Heart left ventricle (tissue), 16 donors: ENCODE data around the gene TRIM40. TPM values are rescaled to one million over a fixed set of nuclear protein-coding genes. Genes with fewer than 3 reads are reported as not detected.
A peak's percentile ranks its signal among the peaks of the same experiment; 100 is the strongest.

ENCODE experiments used
- ATAC-seq, 4 donors: fragments of 200-7000 bp; cut with Tn5 transposase; one replicate each; pipeline ENCODE4 v1.9.1; 2020 to 2022; ENCODE audit warnings: moderate library complexity in 4 of 4, mild to moderate bottlenecking in 3 of 4, moderate number of reproducible peaks in 1 of 4
- DNase-seq, 5 donors: peaks; one replicate each; pipeline ENCODE4 v3.0.0-alpha.2; 2020
- H3K27ac ChIP-seq, 12 donors: fragments of 200-600 bp; sonication (generic) in 4 of 12; one replicate each; pipeline versions ENCODE4 v1.5.0 to v1.8.0; 2016 to 2022; ENCODE audit warnings: mild to moderate bottlenecking in 2 of 12
- H3K27me3 ChIP-seq, 9 donors: fragments of 200-600 bp; sonication (generic) in 2 of 9; one replicate each; pipeline versions ENCODE4 v1.5.1 to v1.8.0; 2016 to 2022; ENCODE audit warnings: mild to moderate bottlenecking in 3 of 9
- H3K36me3 ChIP-seq, 9 donors: fragments of 200-600 bp; sonication (generic) in 2 of 9; one replicate each; pipeline versions ENCODE4 v1.5.0 to v1.8.0; 2018 to 2022; ENCODE audit warnings: mild to moderate bottlenecking in 2 of 9
- H3K4me1 ChIP-seq, 12 donors: fragments of 200-600 bp; sonication (generic) in 4 of 12; one replicate each; pipeline versions ENCODE4 v1.5.0 to v1.8.0; 2016 to 2022; ENCODE audit warnings: mild to moderate bottlenecking in 3 of 12
- H3K4me3 ChIP-seq, 12 donors: fragments of 200-600 bp; sonication (generic) in 4 of 12; one replicate each; pipeline versions ENCODE4 v1.5.0 to v1.8.0; 2017 to 2022; ENCODE audit warnings: mild to moderate bottlenecking in 9 of 12, moderate library complexity in 4 of 12
- H3K9me3 ChIP-seq, 12 donors: fragments of 200-600 bp; sonication (generic) in 4 of 12; one replicate each; pipeline versions ENCODE4 v1.5.0 to v1.8.0; 2016 to 2022; ENCODE audit warnings: mild to moderate bottlenecking in 1 of 12
- POLR2A ChIP-seq, 2 donors: fragments of 450-650 bp; IDR thresholded peaks; one replicate each; pipeline ENCODE4 v1.6.1; 2017; ENCODE audit warnings: antibody characterized with exemption in 2 of 2, mild to moderate bottlenecking in 2 of 2, moderate library complexity in 2 of 2
- WGBS, 4 donors: extraction: QIAGEN DNeasy Blood & Tissue Kit in 2 of 4; methylation state at CpG; one replicate each; pipeline versions ENCODE4 v1.1.5 to v1.1.7; 2013 to 2018; 5-methylcytosine and 5-hydroxymethylcytosine counted together
- intact Hi-C, 10 donors: fragments of 100-400 bp; cut with DNase I; formaldehyde crosslinking; loops; one replicate each; pipeline versions ENCODE4 v1.11.1 to v1.14.2; 2022
- polyA plus RNA-seq, 2 donors: library from polyadenylated mRNA; stranded (reverse); fragments of 200-250 nt; gene quantifications; one replicate each; pipeline ENCODE4 v1.2.3, GENCODE V29; 2013
- total RNA-seq, 9 donors: library from RNA; depleted of rRNA in 2 of 9; stranded (reverse); fragments of >200 nt in 2 of 9; fragmentation: NEBNext Ultra II Directional in 3 of 9; extraction: Animal tissue kit (Norgen Biotek cat#: 25700) in 3 of 9; gene quantifications; one replicate each; pipeline versions ENCODE4 v1.1.0 to v1.2.4, GENCODE V29; 2016 to 2023
- TF ChIP-seq, protein P1 (sequence below), 12 donors: fragments of 200-600 bp; sonication (generic) in 4 of 12; IDR thresholded peaks; one replicate each; pipeline versions ENCODE4 v1.5.0 to v1.8.0; 2018 to 2022; ENCODE audit warnings: antibody characterized with exemption in 12 of 12, mild to moderate bottlenecking in 5 of 12
- donor health status: ischemic (EF 13 %, LVEDD 7.1; RV severe dilation, severe dysfunction).
- donor health status: healthy with polysubstance abuse.
- donor health status: DM: no; HTN: yes; CAD: no.
- donor health status: DM: no; HTN: no; CAD: no.
- donor health status: ischemic (EF 25% LVEDD 6.9; RV normal size, moderate dysfunction).
- donor health status: ischemic (EF 25% LVEDD 5.7; RV mildly dilated, moderate dysfunction).
- donor health status: healthy.
- donor health status: DM: yes; HTN: yes; CAD: no.
- donor health status: ischemic (EF 35%, LVEDD 5.7; RV mildly dilated, moderate dysfunction).
- donor health status: nonischemic (EF 11% LVEDD 7.7; RV severe dilation, severe dysfunction).
- donor health status: DM: yes; HTN: yes; CAD: no.
- donor health status: PGD.
- donor health status: ischemic (EF 29% LVEDD 5.4; RV normal size, mild dysfunction).
- donor health status: nonischemic (EF 23%, LVEDD 6.1; RV moderate dilation, normal function).

The TRIM40 gene
- total and polyA plus RNA-seq, 11 donors: not detected

DNA sequence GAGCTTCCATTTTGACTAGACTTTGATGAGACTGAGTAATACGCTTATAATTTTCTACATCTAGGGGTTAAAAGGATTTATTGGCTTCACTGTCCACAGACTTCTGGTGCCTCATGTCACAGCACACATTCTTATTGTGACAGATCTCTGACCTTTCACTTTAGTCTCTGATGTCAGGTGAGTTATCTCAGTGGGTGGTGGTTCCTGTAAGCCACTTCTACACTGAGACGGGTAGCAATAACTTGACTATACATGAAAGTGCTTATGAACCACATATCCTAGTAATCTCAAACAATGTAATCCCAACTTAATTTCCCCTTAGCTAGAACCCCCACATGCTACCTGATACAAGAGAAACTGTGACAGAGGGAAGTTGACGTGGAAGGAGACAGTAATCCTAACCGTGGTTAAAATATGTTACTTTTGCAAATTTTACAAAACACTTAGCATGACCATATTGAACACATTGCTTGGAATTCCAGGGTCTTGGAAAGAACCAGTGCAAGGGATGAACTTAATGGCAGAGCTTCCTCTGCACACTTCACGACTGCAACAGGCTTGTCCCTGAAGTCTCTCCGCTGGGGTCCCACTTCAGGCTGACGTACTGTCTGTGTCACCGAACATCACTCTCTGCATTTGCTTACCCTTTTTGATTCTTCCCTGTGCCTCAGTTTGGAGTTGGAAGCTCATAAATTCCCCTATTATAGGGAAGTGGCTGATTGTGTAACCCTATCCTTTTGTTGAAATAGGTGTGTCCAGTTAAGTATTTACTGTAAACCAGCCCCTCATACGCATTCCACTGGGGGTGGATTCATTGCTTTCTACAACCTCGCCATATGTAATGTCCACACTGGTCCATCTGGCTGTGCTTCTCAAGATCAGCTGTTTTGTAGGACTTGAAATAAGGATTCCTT, 6.4 kb upstream of the TRIM40 start:
- H3K27me3 ChIP-seq: peaks cover 21 to 79% (median 43%) of the 10 kb centered on the region in 9 donors
- 69 to 78% (median 76%) methylated on average over 10 of the region's 10 CpGs for WGBS, 4 donors
- no peaks in the 10 kb centered on the region for H3K9me3 ChIP-seq
- H3K4me1 ChIP-seq: peaks cover 0 to 17% (median 4%) of the 10 kb centered on the region in 12 donors
- no peaks in the 10 kb centered on the region for H3K36me3 ChIP-seq
- no peak for TF ChIP-seq POLR2A (IDR thresholded peaks at IDR 0.05)
- TF ChIP-seq, protein P1, sequence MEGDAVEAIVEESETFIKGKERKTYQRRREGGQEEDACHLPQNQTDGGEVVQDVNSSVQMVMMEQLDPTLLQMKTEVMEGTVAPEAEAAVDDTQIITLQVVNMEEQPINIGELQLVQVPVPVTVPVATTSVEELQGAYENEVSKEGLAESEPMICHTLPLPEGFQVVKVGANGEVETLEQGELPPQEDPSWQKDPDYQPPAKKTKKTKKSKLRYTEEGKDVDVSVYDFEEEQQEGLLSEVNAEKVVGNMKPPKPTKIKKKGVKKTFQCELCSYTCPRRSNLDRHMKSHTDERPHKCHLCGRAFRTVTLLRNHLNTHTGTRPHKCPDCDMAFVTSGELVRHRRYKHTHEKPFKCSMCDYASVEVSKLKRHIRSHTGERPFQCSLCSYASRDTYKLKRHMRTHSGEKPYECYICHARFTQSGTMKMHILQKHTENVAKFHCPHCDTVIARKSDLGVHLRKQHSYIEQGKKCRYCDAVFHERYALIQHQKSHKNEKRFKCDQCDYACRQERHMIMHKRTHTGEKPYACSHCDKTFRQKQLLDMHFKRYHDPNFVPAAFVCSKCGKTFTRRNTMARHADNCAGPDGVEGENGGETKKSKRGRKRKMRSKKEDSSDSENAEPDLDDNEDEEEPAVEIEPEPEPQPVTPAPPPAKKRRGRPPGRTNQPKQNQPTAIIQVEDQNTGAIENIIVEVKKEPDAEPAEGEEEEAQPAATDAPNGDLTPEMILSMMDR (IDR thresholded peaks at IDR 0.05): no peak
- peak overlapping the region in 1 of 12 donors; percentile 2 for H3K4me3 ChIP-seq
- DNase-seq: no peak
- no peak overlapping the region for H3K27ac ChIP-seq
- intact Hi-C loops: loop anchor here in 9 of 10 donors (2.0 to 5.0 kb wide), 4 partner anchors 27 to 282 kb away; no protein-coding TSS in a partner anchor
- no peak for ATAC-seq

DNA sequence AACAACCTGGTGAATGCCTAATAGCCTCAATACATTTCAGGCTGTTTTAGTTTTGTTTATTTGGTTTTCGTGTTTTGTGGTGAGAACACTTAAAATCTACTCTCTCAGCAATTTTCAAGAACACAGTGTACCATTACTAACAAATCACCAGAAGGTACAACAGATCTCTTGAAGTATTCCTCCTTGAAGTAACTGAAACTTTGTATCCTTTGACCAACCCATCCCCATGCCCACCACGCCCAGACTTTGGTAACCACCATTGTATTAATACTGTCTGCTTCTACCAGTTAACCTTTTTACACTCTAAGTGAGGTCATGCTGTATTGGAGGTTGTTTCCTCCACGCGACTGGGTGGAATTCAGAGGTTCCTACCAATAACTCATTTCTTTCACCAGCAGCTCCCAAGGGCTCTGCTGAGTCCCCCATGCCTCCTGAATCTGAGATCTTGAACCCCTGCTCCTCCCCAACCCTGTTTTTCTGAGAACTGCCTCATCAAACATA, 5.7 kb upstream of the TRIM40 start:
- peaks cover 21 to 86% (median 46%) of the 10 kb centered on the region in 9 donors for H3K27me3 ChIP-seq
- H3K4me1 ChIP-seq: peaks cover 0 to 17% (median 4%) of the 10 kb centered on the region in 12 donors
- TF ChIP-seq POLR2A (IDR thresholded peaks at IDR 0.05): no peak
- TF ChIP-seq, protein P1 (IDR thresholded peaks at IDR 0.05): no peak
- DNase-seq (no peak), ATAC-seq (no peak)
- H3K36me3 ChIP-seq: no peaks in the 10 kb centered on the region
- no peaks in the 10 kb centered on the region for H3K9me3 ChIP-seq
- intact Hi-C loops: loop anchor here in 9 of 10 donors (2.0 to 5.0 kb wide), 4 partner anchors 27 to 283 kb away; no protein-coding TSS in a partner anchor
- H3K4me3 ChIP-seq: no peak overlapping the region
- 63 to 75% (median 66%) methylated on average over 4 of the region's 4 CpGs for WGBS, 4 donors
- H3K27ac ChIP-seq: no peak overlapping the region

DNA sequence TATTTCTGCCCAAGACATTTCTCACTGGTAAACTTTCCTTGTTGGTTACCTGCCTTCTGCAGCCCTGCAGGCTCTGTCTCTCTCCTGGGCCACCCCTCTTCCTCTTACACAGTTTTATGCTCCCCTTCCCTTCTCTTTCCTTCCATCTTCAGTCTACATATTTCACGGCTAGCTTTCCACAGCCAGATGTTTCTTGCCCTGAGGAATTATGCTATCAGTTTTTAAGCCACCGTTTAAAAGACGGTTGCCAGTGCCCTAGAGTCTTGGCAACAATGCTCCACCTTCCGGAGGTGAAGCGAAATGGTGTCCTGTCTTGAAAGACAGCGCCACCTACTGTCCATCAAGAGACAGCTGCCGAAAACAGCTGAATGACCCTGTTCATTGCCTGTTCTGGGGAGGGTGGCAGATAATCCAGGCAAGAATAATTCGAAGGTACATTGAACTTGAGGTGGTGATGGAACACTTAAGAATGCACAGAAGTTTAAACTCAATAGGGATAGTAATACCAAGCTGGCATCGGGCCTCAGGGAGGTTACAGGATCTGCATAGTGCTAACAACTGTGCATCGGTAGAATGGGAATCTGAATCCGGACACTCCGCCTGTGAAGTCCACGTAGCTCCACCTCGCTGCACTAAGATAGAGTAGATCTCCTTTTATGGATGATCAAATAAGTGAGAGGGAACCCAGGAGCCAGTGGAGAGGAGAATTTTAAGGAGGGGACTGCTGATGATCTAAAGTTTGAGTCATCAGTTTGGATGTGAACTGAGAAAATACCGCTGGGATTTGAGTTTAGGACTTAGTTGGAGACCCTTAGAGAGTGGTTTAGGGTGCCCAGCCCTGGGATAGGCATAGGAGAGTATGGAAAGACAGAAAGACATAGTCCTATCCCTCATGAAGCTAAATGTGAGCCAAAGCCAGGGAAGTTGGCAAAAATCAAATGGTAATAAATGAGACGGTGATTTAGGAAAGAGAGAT, 4.8 kb upstream of the TRIM40 start:
- H3K9me3 ChIP-seq: no peaks in the 10 kb centered on the region
- peaks cover 21 to 92% (median 46%) of the 10 kb centered on the region in 9 donors for H3K27me3 ChIP-seq
- DNase-seq (peak in 4 of 5 donors; percentile 56 to 66 (median 64)), ATAC-seq (peak in 3 of 4 donors; percentile 90 to 93 (median 91))
- WGBS, 4 donors: 28 to 34% (median 30%) methylated on average over 16 of the region's 16 CpGs
- no peak overlapping the region for H3K4me3 ChIP-seq
- intact Hi-C loops: loop anchor here (1.0 to 5.0 kb wide), 5 partner anchors 28 to 284 kb away; no protein-coding TSS in a partner anchor
- no peak overlapping the region for H3K27ac ChIP-seq
- TF ChIP-seq, protein P1 (IDR thresholded peaks at IDR 0.05): peak; percentile 84 to 99 (median 96)
- TF ChIP-seq POLR2A (IDR thresholded peaks at IDR 0.05): no peak
- H3K36me3 ChIP-seq: no peaks in the 10 kb centered on the region
- H3K4me1 ChIP-seq: peaks cover 0 to 17% (median 4%) of the 10 kb centered on the region in 12 donors
